GM12874 (cell line): ENCODE results near the gene RSPH6A.
A peak's percentile ranks its signal among the peaks of the same experiment; 100 is the strongest.

Experiments
- CTCF ChIP-seq: IDR thresholded peaks from 2 replicates; pipeline ENCODE4 v1.5.1; 2011; ENCODE audit warnings: low read depth, mild to moderate bottlenecking, control low read depth, low read length, moderate library complexity; ENCODE audit not compliant: insufficient read depth

The RSPH6A gene

GRCh38 chr19:45774765-45775164 is 40.3 kb downstream of the RSPH6A start:
- peak; percentile 22; the same call in 1 of the 2 replicates for TF ChIP-seq CTCF

GRCh38 chr19:45773384-45773783 is 41.7 kb downstream of the RSPH6A start:
- TF ChIP-seq CTCF, result no peak

- TF ChIP-seq CTCF, result no peak
Observed at GRCh38 chr19:45772912-45773311, 42.2 kb downstream of the RSPH6A start.

GRCh38 chr19:45772130-45772840 is 42.8 kb downstream of the RSPH6A start:
- no peak for TF ChIP-seq CTCF

GRCh38 chr19:45771311-45771933 is 43.7 kb downstream of the RSPH6A start:
- no peak for TF ChIP-seq CTCF

GRCh38 chr19:45770192-45771101 is 44.7 kb downstream of the RSPH6A start:
- peak; percentile 94 for TF ChIP-seq CTCF

- TF ChIP-seq CTCF, result no peak
Observed at GRCh38 chr19:45769821-45770191, 45.3 kb downstream of the RSPH6A start.
